Measurements from ENCODE around the gene PLSCR2. TPM values are rescaled to one million over a fixed set of nuclear protein-coding genes. Genes with fewer than 3 reads are reported as not detected.
"Not testable (repeated sequence)": the region's sequence is repeated elsewhere in the genome, so short reads cannot be mapped to it uniquely, and the experiment has no call there.

The PLSCR2 gene
- total and polyA plus RNA-seq, 2 of the 8 experiments (the other 6 are each of a cell fraction or from before 2014, with no cell fraction given) = not detected

- no peak for TF ChIP-seq TBP (IDR thresholded peaks at IDR 0.05; ENCODE audit: low read depth, low read length)
- TF ChIP-seq SIX5 (IDR thresholded peaks at IDR 0.05; ENCODE audit: low read depth, low read length) = no peak
- no peak for TF ChIP-seq RFX5 (IDR thresholded peaks at IDR 0.05; ENCODE audit: borderline replicate concordance, low read depth, low read length)
- TF ChIP-seq JUND (IDR thresholded peaks at IDR 0.05; ENCODE audit: low read length) = no peak
Observed at GRCh38 chr3:146498002-146498736, 28.8 kb upstream of the PLSCR2 start (continued).

DNA sequence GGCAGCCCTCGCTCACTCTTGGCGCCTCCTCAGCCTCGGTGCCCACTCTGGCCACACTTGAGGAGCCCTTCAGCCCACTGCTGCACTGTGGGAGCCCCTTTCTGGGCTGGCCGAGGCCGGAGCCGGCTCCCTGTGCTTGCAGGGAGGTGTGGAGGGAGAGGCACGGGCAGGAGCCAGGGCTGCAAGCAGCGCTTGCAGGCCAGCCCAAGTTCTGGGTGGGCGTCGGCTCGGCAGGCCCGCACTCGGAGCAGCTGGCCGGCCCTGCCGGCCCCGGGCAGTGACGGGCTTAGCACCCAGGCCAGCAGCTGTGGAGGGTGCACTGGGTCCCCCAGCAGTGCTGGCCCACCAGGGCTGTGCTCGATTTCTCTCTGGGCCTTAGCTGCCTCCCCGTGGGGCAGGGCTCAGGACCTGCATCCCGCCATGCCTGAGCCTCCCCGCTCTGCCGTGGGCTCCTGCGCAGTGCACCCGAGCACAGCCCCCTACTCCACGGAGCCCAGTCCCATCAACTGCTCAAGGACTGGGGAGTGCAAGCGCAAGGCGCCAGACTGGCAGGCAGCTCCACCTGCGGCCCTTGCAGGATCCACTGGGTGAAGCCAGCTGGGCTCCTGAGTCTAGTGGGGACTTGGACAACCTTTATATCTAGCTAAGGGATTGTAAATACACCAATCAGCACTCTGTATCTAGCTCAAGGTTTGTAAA lies 27.9 kb upstream of the PLSCR2 start:
- H3K9me3 ChIP-seq (ENCODE audit: insufficient read depth in 2 of 2, low read depth in 1 of 2, low read length in 1 of 2); H2BK20ac ChIP-seq (ENCODE audit: low read length); H3K4me1 ChIP-seq (replicated peaks in 1 of 4; ENCODE audit: control insufficient read depth in 3 of 4, insufficient read depth in 4 of 4, low read length in 3 of 4); H3K36me3 ChIP-seq (ENCODE audit: control insufficient read depth in 2 of 4, insufficient read depth in 4 of 4, low read length in 3 of 4); H3K18ac ChIP-seq (ENCODE audit: extremely low read depth, low read length); H3K14ac ChIP-seq (ENCODE audit: insufficient read length); H2BK12ac ChIP-seq (ENCODE audit: low read depth, low read length); POLR2A ChIA-PET (ENCODE audit: partially characterized antibody); H3K4me2 ChIP-seq (ENCODE audit: insufficient read depth in 1 of 2, low read depth in 2 of 2, low read length in 2 of 2); FAIRE-seq; H3K79me1 ChIP-seq (ENCODE audit: low read depth, low read length); H3K4me3 ChIP-seq (ENCODE audit: extremely low read depth in 1 of 4, insufficient read depth in 2 of 4, low read depth in 3 of 4, low read length in 4 of 4); H4K8ac ChIP-seq (ENCODE audit: extremely low read depth, insufficient read depth, low read length); H2AK5ac ChIP-seq (ENCODE audit: low read depth, low read length); H2BK15ac ChIP-seq (ENCODE audit: low read length); H3K79me2 ChIP-seq (ENCODE audit: control insufficient read depth in 1 of 2, insufficient read depth in 2 of 2, low read length in 2 of 2); H3K23me2 ChIP-seq (ENCODE audit: low read depth, low read length); H2BK5ac ChIP-seq (ENCODE audit: low read depth, low read length); DNase-seq (ENCODE audit: low read depth in 1 of 2, low spot score in 2 of 2); H3K9ac ChIP-seq (replicated peaks in 1 of 4; ENCODE audit: extremely low read depth in 1 of 4, low read depth in 3 of 4, low read length in 3 of 4); H3K27me3 ChIP-seq (replicated peaks in 1 of 4; ENCODE audit: control insufficient read depth in 3 of 4, extremely low read depth in 1 of 4, insufficient read depth in 3 of 4, low read length in 3 of 4); H2BK120ac ChIP-seq (replicated peaks; ENCODE audit: low read depth, low read length); H4K20me1 ChIP-seq (replicated peaks in 1 of 2; ENCODE audit: control insufficient read depth in 1 of 2, insufficient read depth in 2 of 2, low read length in 2 of 2); H3K56ac ChIP-seq (replicated peaks; ENCODE audit: insufficient read length, low read depth, low read length); H3K27ac ChIP-seq (ENCODE audit: low read depth, low read length); H4K91ac ChIP-seq (replicated peaks; ENCODE audit: insufficient read length, low read length); H4K5ac ChIP-seq (ENCODE audit: insufficient read length, low read depth, low read length); H3K23ac ChIP-seq (ENCODE audit: insufficient read length); H2AFZ ChIP-seq (ENCODE audit: low read length); H3K4ac ChIP-seq (replicated peaks; ENCODE audit: insufficient read length, low read depth, low read length): not testable (repeated sequence)
- CTCF ChIA-PET (ENCODE audit: partially characterized antibody) = interaction anchor here (0.9 kb wide), 1 partner anchor 308 kb away, joined by 3 read pairs; no protein-coding TSS in a partner anchor
- 94% methylated on average over 22 of the region's 28 CpGs; no CpG with 5 or more reads in 1 of the 2 experiments for WGBS, 2 experiments (ENCODE audit: extremely low coverage in 1 of 2, insufficient coverage in 1 of 2, insufficient read length in 1 of 2, insufficient replicate concordance in 2 of 2, low coverage in 1 of 2, low lambda C conversion rate in 2 of 2, missing lambda C conversion rate in 1 of 2)
